ENCODE data around the gene EGLN2. TPM values are rescaled to one million over a fixed set of nuclear protein-coding genes. Genes with fewer than 3 reads are reported as not detected.

The EGLN2 gene
- total and polyA plus RNA-seq, 9 of the 15 experiments (the other 6 are each of a cell fraction or from before 2014, with no cell fraction given), result 9.6 to 114 (median 71.0) TPM

- TF ChIP-seq CTCFL (IDR thresholded peaks at IDR 0.05; ENCODE audit: borderline replicate concordance, insufficient read depth, low read depth, low read length, poor library complexity, severe bottlenecking), result peak; percentile 98
- TF ChIP-seq ZNF143 (CRISPR knock-in tag; IDR thresholded peaks at IDR 0.05), result 0 out of 2 replicates have a peak, but pooled peaks have one; percentile 22
- TF ChIP-seq HMGN3 (IDR thresholded peaks at IDR 0.05; ENCODE audit: borderline replicate concordance, extremely low read depth, insufficient read length, low read depth, low read length), result peak; percentile 48
- no peak for TF ChIP-seq YBX1 (IDR thresholded peaks at IDR 0.05)
- peak; percentile 35; the same call in 1 of the 2 replicates for TF ChIP-seq POLR2AphosphoS2 (IDR thresholded peaks at IDR 0.05; ENCODE audit: low read length)
- peak; percentile 60; the same call in 1 of the 2 replicates for TF ChIP-seq TFAP4 (CRISPR knock-in tag; IDR thresholded peaks at IDR 0.05; ENCODE audit: borderline replicate concordance)
- TF ChIP-seq FOXP4 (CRISPR knock-in tag; IDR thresholded peaks at IDR 0.05; ENCODE audit: borderline replicate concordance), result 0 out of 2 replicates have a peak, but pooled peaks have one; percentile 55
- peak; percentile 96 for TF ChIP-seq PKNOX1 (IDR thresholded peaks at IDR 0.05)
- 0 out of 2 replicates have a peak, but pooled peaks have one; percentile 20 for TF ChIP-seq THRB (CRISPR knock-in tag; conservative IDR thresholded peaks at IDR 0.05)
- TF ChIP-seq ZNF408 (CRISPR knock-in tag; IDR thresholded peaks at IDR 0.05; ENCODE audit: low read depth), result no peak
- 0 out of 2 replicates have a peak, but pooled peaks have one; percentile 18 for TF ChIP-seq GABPA (tag; conservative IDR thresholded peaks at IDR 0.05; ENCODE audit: low read depth)
- TF ChIP-seq ZNF232 (CRISPR knock-in tag; IDR thresholded peaks at IDR 0.05), result 0 out of 2 replicates have a peak, but pooled peaks have one; percentile 25
- TF ChIP-seq ZFP36 (IDR thresholded peaks at IDR 0.05; ENCODE audit: low read depth, low read length, partially characterized antibody), result no peak
- peak; percentile 81 for TF ChIP-seq POLR2G (IDR thresholded peaks at IDR 0.05; ENCODE audit: low read depth, low read length)
- peak in 1 of 2 experiments; percentile 41; a peak in 1 of 4 replicates for TF ChIP-seq NRF1 (conservative IDR thresholded peaks at IDR 0.05 in 1 of 2, IDR thresholded peaks at IDR 0.05 in 1 of 2)
- TF ChIP-seq MAZ (CRISPR knock-in tag; conservative IDR thresholded peaks at IDR 0.05 in 1 of 2, IDR thresholded peaks at IDR 0.05 in 1 of 2), result peak; percentile 83 to 97
- no peak for TF ChIP-seq ADNP (tag; IDR thresholded peaks at IDR 0.05)
Observed at GRCh38 chr19:40806423-40807146, 7.6 kb downstream of the EGLN2 start (continued).

Data from K562 (cell line).